ENCODE results near the gene TANK.
"Not testable (repeated sequence)": the region's sequence is repeated elsewhere in the genome, so short reads cannot be mapped to it uniquely, and the experiment has no call there.

Gene TANK

DNA sequence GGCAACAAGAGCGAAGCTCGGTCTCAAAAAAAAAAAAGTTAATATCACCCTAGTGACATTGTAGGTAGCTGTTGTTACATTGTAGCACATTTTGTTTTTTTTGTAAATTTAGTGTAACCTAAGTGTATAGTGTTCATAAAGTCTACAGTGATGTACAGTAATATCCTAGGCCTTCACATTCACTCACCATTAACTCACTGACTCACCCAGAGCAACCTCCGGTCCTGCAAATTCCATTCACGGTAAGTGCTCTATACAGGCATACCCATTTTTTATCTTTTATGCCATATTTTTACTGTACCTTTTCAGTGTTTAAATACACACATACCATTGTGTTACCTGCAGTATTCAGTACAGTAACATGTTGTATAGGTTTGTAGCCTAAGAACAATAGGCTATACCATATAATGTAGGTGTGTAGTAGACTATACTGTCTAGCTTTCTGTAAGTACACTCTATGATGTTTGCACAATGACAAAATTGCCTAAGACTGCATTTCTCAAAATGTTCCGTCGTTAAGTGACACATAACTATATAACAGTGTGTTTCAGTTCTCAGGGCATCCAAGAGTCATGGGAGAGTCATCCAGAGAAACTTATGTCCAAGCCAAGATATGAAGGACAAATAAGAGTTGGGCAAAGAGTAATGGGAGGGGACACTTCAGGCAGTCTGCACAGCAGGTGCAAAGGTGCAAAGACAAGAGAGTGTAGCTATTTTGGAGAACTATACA lies 68.4 kb downstream of the TANK start:
- DNase-seq (ENCODE audit: low read depth): no peak

DNA sequence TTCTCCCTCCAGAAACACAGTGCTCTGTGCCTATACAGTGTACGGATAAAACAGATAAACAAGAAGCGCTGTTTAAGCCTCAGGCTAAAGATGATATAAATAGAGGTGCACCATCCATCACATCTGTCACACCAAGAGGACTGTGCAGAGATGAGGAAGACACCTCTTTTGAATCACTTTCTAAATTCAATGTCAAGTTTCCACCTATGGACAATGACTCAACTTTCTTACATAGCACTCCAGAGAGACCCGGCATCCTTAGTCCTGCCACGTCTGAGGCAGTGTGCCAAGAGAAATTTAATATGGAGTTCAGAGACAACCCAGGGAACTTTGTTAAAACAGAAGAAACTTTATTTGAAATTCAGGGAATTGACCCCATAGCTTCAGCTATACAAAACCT lies 70.7 kb downstream of the TANK start:
- no peak for DNase-seq (ENCODE audit: low read depth)

- DNase-seq (ENCODE audit: low read depth): no peak
Measured at GRCh38 chr2:161232571-161232970, 72.3 kb downstream of the TANK start.

DNA sequence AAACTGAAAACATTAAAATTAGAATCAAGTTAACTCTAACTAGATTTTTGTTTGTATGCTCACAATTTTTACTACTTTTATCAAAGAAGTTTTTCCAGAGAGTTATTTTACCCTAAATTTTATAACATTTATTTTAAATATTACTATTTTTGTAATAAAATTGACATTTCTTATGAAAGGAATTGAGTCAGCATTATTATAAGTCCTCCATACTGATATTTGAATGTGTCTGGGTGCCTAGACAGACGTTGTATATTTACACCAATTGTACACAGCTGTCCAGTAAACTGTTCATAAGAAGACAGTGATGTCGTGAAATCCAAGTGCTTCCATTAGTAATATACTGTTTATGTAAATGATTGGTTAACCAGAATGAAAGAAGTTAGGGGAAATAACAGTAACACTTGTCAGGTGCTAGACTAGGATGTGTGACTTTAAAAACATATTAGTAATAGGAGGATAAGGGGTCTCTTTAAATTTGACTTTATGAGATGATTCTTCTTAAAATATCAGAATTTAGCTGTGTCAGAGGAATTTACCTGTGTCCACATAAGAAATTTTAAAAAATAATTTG lies 73.7 kb downstream of the TANK start:
- no peak for DNase-seq (ENCODE audit: low read depth)

DNA sequence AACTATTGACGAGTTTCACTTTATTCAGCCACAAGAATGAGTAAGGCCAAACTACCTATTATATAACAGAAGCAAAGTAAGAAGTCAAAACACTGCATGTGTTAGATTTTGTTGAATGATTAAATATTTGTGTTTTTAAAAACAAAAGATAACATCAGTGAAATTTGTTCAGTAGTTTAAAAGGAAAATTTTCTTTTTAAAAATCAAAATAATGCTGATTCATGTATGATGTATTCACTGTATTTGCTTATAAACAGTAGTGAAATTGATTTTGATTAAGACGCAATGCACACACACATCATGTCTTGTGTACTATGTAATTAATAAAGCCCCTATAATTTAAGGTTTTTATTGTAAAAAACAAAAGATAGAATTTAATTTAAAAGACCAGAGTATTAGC lies 74.4 kb downstream of the TANK start:
- no peak for DNase-seq (ENCODE audit: low read depth)

- peak; percentile 56 for DNase-seq (ENCODE audit: low read depth)
Measured at GRCh38 chr2:161237392-161238264, 77.4 kb downstream of the TANK start.

- DNase-seq (ENCODE audit: low read depth): no peak
Measured at GRCh38 chr2:161238265-161238559, 78.0 kb downstream of the TANK start.

DNA sequence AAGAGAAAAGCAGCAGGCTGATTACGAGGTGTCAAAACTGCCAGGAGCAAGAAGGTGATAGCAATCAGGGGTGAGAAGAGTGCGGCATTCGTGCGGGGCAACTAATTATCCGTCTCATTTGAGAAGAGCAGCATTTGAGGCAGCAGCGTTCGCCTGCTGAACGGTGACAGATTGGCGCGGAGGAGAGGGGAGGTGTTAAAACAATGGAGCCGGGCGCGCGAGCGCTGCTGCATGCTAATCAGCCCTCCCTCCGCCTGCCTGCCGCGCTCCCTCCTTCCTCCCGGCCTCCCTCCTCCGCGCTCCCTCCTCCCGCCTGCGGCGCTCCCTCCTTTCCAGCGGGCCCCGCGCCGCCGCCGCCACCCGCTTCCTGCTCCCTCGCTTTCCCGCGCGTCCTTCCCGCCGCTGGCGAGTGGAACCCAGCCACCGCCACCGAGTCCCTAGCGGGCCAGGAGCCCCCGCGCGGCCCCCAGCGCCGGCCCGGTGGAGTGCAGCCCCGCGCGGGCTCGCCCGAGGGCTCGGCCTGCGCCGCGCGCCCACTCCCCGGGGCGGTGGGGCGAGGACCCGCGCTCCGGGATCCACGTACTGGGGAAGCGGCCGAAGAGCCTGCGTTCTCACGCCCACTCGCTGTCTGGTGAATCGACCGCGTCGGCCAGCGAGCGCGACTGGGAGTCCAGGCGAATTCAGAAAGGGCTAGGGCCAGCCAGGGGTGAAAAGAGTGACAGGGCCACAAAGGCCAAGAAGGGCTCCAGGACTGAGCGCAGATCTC lies 78.5 kb downstream of the TANK start:
- DNase-seq (ENCODE audit: low read depth): peak; percentile 50

DNA sequence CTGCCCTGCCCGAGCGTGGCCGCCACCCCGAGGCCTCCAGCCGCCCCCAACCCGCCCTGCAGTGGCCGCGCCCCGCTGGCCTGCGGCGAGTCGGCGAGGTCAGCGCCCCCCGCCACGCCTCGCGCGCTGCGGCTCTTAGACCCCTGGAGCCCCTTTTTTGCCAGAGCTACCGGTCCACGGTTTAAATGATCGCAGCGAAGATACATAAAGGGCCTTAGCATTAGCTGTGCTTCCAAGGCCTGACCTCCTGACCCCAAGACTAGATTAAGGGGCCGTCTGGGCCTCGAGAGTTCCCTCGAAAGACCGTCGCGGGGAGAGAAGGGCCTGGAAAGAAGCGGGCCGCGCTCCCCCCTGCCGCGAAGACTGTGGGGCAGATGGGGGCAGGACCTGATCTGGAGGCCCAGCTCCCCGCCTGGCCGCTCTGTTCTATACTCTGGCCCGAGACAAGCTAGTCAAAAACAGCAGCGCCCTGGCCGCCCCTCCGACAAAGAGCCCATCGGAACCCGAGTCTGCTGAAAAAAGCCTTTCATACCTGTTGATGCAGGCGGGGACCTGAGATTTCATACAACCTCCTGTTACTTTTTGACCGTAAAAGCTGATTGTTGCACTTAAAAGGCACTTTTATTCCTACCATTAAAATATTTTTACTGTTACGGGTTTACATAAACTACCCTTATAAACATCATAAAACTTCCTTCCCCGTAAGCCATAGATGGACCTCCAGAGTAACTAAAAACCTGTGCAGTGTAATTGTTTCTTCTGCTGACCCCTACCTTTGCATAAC lies 79.3 kb downstream of the TANK start:
- no peak for DNase-seq (ENCODE audit: low read depth)

DNA sequence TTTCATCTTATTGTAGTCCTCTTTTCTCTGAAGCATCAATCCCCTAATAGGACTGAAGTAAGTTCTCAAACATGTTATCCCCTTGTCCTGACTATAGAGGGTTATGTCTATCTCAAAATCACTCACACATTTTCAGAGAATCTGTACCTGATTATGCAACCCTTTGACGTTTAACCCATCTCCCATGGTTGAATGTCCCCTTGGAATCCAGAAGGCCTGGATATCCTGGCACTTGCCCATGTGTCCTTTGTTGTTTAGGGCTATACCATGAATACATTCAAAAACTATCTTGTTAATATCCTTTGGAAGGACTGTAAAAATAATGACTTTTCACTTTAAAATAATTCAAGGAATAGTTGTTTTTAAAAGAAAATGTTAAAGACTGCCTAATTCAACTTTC lies 81.7 kb downstream of the TANK start:
- no peak for DNase-seq (ENCODE audit: low read depth)

- DNase-seq (ENCODE audit: low read depth): no peak
Measured at GRCh38 chr2:161243312-161243711, 83.1 kb downstream of the TANK start.

DNA sequence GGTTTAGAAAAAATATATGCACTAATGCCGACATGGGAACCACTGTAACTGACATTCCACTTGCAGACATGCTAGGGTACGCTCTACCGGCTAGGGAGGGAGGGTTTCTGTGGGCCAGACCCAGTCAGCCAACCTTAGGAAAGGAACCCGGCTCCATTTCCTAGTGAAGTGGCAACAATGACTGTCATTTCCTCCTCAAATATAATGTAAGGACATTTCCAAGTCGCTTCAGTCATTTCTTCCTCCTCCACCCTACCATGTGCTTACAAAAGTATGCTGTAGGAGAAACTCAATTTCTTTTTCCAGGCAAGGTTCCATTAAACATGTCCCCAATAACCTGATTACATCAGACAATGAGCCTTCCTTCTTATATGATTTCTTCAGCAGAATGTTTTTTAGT lies 83.7 kb downstream of the TANK start:
- DNase-seq (ENCODE audit: low read depth): no peak

GRCh38 chr2:161244387-161245260 lies 84.4 kb downstream of the TANK start:
- not testable (repeated sequence) for DNase-seq (ENCODE audit: low read depth)

DNA sequence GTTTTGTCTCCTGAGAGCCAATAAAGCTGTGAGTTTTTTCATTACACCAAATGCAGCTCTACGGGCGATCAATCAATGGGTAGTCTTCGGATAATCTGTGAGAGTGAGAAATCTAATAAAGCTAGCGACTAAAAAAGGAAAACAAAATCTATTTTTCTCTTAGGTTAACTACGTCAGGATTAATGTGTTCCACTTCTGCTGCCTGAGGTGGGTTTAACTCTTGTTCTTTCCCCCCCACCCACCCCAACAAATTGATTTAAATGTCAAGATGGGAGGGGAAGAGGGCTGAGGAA lies 85.0 kb downstream of the TANK start:
- no peak for DNase-seq (ENCODE audit: low read depth)

DNA sequence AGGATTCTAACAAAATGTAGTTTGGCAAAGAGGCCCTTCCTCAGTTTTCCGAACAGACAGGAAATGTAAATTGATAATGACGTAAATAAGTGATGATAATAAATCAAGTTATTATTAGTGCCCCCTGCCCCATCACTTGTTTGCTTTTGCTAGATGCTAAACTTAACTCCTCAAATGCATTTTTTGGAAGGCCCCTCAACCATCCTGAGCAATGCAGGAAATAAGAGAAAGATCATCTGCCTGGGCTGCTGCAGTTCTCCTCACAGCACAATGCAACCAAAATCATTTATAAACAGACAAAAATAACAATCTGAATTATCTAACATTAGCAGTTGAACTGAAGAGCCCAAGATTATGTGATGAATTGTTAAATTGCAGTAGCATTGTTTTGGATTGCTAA lies 85.4 kb downstream of the TANK start:
- DNase-seq (ENCODE audit: low read depth): no peak

GRCh38 chr2:161246281-161246680 lies 86.1 kb downstream of the TANK start:
- no peak for DNase-seq (ENCODE audit: low read depth)

- peak; percentile 53 for DNase-seq (ENCODE audit: low read depth)
Measured at GRCh38 chr2:161250864-161251436, 90.7 kb downstream of the TANK start.

- DNase-seq (ENCODE audit: low read depth): no peak
Measured at GRCh38 chr2:161257123-161257952, 97.1 kb downstream of the TANK start.

DNA sequence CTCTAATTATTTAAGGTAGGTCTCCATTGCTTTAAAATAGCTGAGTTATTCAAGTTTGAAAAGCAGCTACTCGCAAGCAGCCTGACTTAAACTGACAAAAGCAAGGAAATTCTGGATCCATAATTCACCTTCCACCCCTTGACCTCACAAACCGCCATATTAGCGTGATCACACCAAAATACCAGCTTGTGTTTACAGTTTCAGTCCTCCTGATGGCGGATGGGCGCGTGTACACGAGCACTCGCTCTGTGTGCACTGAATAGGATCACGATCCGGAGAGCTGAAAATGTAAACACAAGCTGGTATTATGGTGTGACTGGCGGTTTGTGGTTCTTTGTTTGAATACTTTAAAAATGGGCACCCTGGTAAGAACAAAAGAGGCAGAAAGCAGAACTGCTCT lies 105.6 kb downstream of the TANK start:
- DNase-seq (ENCODE audit: low read depth): no peak

DNA sequence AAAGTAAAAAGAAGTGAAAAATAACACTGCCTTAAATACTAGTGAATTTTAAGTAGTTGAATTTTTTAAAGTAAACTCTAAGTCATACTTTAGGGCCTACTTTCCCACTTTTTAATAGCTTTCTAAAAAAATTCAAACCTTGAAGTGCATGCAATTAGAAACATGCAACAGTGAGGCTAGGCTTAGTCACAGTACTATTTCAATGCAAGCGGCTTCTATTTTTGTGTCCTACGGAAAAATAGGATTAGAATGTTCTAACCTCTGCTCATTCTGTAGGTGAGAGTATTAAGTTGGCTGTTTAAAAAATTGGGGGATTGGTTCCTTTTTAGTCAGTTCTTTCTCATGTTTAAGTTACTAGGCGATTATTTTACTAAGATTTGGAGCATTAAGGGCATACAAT lies 108.9 kb downstream of the TANK start:
- no peak for DNase-seq (ENCODE audit: low read depth)
